ENCODE results near the gene LRIT2. TPM values are rescaled to one million over a fixed set of nuclear protein-coding genes. Genes with fewer than 3 reads are reported as not detected.

LRIT2 gene
- total RNA-seq, 2 experiments from 2014 or later: not detected

- CTCF ChIA-PET (ENCODE audit: unreplicated experiment): no interaction called here
Observed at GRCh38 chr10:84193846-84194423, 31.4 kb downstream of the LRIT2 start.

DNA sequence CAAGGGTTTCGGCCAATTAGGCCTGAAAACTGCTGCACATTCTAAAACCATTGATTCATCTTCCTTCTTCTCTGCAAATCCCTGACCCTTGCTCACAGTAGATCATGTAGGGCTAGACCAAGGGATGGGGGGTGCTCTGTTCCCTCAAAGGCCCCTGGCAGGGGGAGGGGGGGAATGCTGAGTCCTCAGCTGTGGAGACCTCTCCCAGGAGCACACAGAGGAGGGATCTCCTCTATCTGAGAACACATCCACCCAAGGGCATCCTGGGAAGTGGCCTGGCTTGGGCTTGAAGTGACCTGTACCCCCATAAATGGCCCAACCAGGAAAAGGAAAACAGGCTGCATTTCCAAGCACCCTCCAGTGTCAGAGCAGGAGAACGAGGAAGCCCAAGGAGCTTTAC, 32.0 kb downstream of the LRIT2 start:
- BruUV-seq (replicated peaks): no TSS peak
- H3K4me1 ChIP-seq (ENCODE audit: insufficient read depth, low read length, poor library complexity, severe bottlenecking): no peaks in the 10 kb centered on the region
- no peaks in the 10 kb centered on the region for H3K9me3 ChIP-seq (ENCODE audit: low read length)
- H3K4me3 ChIP-seq (ENCODE audit: low read depth, low read length, poor library complexity, severe bottlenecking): no peak overlapping the region
- H3K4me2 ChIP-seq (ENCODE audit: low read length): no peak overlapping the region
- POLR2A ChIA-PET: no interaction called here
- intact Hi-C loops (cut with micrococcal nuclease; ENCODE audit: unreplicated experiment): no loop called here
- CTCF ChIA-PET (ENCODE audit: unreplicated experiment): no interaction called here
- H3K36me3 ChIP-seq (ENCODE audit: insufficient read depth, low read length): no peaks in the 10 kb centered on the region
- H3K79me2 ChIP-seq (ENCODE audit: insufficient read depth, low read depth, low read length): no peaks in the 10 kb centered on the region
- no peaks in the 10 kb centered on the region for H4K20me1 ChIP-seq (ENCODE audit: insufficient read depth, low read length)
- H3K9me2 ChIP-seq (ENCODE audit: insufficient read depth, low read length): no peaks in the 10 kb centered on the region
- TF ChIP-seq, protein P1, sequence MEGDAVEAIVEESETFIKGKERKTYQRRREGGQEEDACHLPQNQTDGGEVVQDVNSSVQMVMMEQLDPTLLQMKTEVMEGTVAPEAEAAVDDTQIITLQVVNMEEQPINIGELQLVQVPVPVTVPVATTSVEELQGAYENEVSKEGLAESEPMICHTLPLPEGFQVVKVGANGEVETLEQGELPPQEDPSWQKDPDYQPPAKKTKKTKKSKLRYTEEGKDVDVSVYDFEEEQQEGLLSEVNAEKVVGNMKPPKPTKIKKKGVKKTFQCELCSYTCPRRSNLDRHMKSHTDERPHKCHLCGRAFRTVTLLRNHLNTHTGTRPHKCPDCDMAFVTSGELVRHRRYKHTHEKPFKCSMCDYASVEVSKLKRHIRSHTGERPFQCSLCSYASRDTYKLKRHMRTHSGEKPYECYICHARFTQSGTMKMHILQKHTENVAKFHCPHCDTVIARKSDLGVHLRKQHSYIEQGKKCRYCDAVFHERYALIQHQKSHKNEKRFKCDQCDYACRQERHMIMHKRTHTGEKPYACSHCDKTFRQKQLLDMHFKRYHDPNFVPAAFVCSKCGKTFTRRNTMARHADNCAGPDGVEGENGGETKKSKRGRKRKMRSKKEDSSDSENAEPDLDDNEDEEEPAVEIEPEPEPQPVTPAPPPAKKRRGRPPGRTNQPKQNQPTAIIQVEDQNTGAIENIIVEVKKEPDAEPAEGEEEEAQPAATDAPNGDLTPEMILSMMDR (conservative IDR thresholded peaks at IDR 0.05; ENCODE audit: low read length): no peak
- no peak for TF ChIP-seq EZH2phosphoT487 (IDR thresholded peaks at IDR 0.05; ENCODE audit: borderline replicate concordance, low read depth, low read length)
- H2AFZ ChIP-seq (ENCODE audit: low read length): no peak overlapping the region
- no peak for DNase-seq (ENCODE audit: low spot score)
- no peak overlapping the region for H3K27ac ChIP-seq (ENCODE audit: low read depth, low read length, poor library complexity, severe bottlenecking)

More at GRCh38 chr10:84193846-84194423, 31.4 kb downstream of the LRIT2 start:
- POLR2A ChIA-PET: interaction anchor here (0.9 kb wide), 1 partner anchor 19 kb away, joined by 5 read pairs; no protein-coding TSS in a partner anchor
- Histone ChIP-seq H3K79me2 (ENCODE audit: insufficient read depth, low read depth, low read length) (no peaks in the 10 kb centered on the region), H3K9me3 (ENCODE audit: low read length) (no peaks in the 10 kb centered on the region), H3K27ac (ENCODE audit: low read depth, low read length, poor library complexity, severe bottlenecking) (no peak overlapping the region), H3K4me2 (ENCODE audit: low read length) (no peak overlapping the region; the same call in 1 of the 2 replicates), H3K9me2 (ENCODE audit: insufficient read depth, low read length) (no peaks in the 10 kb centered on the region), H3K4me3 (ENCODE audit: low read depth, low read length, poor library complexity, severe bottlenecking) (no peak overlapping the region), H2AFZ (ENCODE audit: low read length) (no peak overlapping the region), H3K36me3 (ENCODE audit: insufficient read depth, low read length) (no peaks in the 10 kb centered on the region), H3K4me1 (ENCODE audit: insufficient read depth, low read length, poor library complexity, severe bottlenecking) (no peaks in the 10 kb centered on the region), H4K20me1 (ENCODE audit: insufficient read depth, low read length) (no peaks in the 10 kb centered on the region)
- DNase-seq (ENCODE audit: low spot score): no peak
- intact Hi-C loops (cut with micrococcal nuclease; ENCODE audit: unreplicated experiment): no loop called here
- TF ChIP-seq, protein P1 (conservative IDR thresholded peaks at IDR 0.05; ENCODE audit: low read length): no peak
- no peak for TF ChIP-seq EZH2phosphoT487 (IDR thresholded peaks at IDR 0.05; ENCODE audit: borderline replicate concordance, low read depth, low read length)
- no TSS peak for BruUV-seq (replicated peaks)

DNA sequence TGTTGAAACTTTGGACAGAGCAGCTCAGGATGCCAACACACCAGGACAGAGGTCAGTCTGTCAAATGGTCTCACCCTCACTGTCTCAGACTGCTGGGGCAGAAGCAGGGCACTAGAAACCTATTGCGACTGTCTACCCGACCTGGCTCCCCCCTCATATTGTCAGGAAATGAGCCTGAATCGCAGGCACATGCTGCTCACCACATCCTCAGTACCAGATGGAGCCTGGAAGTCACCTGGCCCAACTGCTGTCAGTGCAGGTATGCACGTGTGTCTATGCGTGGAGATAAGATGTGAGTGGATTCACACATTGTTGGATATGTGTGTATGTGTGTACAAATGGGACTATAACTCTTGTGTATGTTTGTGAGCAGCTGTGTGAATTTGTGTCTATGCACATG, 34.2 kb downstream of the LRIT2 start:
- no peaks in the 10 kb centered on the region for H3K9me2 ChIP-seq (ENCODE audit: insufficient read depth, low read length)
- no peaks in the 10 kb centered on the region for H3K4me1 ChIP-seq (ENCODE audit: insufficient read depth, low read length, poor library complexity, severe bottlenecking)
- CTCF ChIA-PET (ENCODE audit: unreplicated experiment): no interaction called here
- H3K36me3 ChIP-seq (ENCODE audit: insufficient read depth, low read length): no peaks in the 10 kb centered on the region
- intact Hi-C loops (cut with micrococcal nuclease; ENCODE audit: unreplicated experiment): no loop called here
- no peaks in the 10 kb centered on the region for H3K9me3 ChIP-seq (ENCODE audit: low read length)
- H3K79me2 ChIP-seq (ENCODE audit: insufficient read depth, low read depth, low read length): no peaks in the 10 kb centered on the region
- no TSS peak for BruUV-seq (replicated peaks)
- no peak overlapping the region for H3K27ac ChIP-seq (ENCODE audit: low read depth, low read length, poor library complexity, severe bottlenecking)
- POLR2A ChIA-PET: no interaction called here
- DNase-seq (ENCODE audit: low spot score): no peak
- no peaks in the 10 kb centered on the region for H4K20me1 ChIP-seq (ENCODE audit: insufficient read depth, low read length)
- TF ChIP-seq EZH2phosphoT487 (IDR thresholded peaks at IDR 0.05; ENCODE audit: borderline replicate concordance, low read depth, low read length): no peak
- TF ChIP-seq, protein P1 (conservative IDR thresholded peaks at IDR 0.05; ENCODE audit: low read length): no peak
- H3K4me3 ChIP-seq (ENCODE audit: low read depth, low read length, poor library complexity, severe bottlenecking): no peak overlapping the region
- no peak overlapping the region for H2AFZ ChIP-seq (ENCODE audit: low read length)
- H3K4me2 ChIP-seq (ENCODE audit: low read length): no peak overlapping the region
